ENCODE data around the gene ZRANB1.
"Not testable (repeated sequence)": the region's sequence is repeated elsewhere in the genome, so short reads cannot be mapped to it uniquely, and the experiment has no call there.

The ZRANB1 gene

GRCh38 chr10:124963866-124964720, 22.2 kb downstream of the ZRANB1 start:
- DNase-seq (ENCODE audit: low spot score), result no peak

GRCh38 chr10:124966008-124966407, 24.1 kb downstream of the ZRANB1 start:
- no peak for DNase-seq (ENCODE audit: low spot score)

GRCh38 chr10:124967255-124967654, 25.3 kb downstream of the ZRANB1 start:
- no peak for DNase-seq (ENCODE audit: low spot score)

- no peak for DNase-seq (ENCODE audit: low spot score)
Observed at GRCh38 chr10:124971276-124971675, 29.4 kb downstream of the ZRANB1 start.

- no peak for DNase-seq (ENCODE audit: low spot score)
Observed at GRCh38 chr10:124972637-124973036, 30.7 kb downstream of the ZRANB1 start.

DNA sequence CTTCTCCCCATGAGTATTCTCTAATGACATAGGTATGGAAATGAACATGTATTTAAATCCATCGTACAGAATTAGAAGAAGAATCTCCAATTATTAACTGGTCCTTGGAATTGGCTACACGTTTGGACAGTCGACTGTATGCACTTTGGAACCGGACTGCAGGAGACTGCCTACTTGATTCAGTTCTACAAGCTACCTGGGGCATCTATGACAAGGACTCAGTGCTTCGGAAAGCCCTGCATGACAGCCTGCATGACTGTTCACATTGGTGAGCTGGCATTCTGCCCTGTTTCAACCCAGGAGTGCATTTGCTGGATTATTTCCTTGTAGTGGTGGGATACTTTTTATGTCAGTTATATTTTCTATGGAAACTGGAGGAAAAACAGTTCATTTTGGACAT, 32.2 kb downstream of the ZRANB1 start:
- no peak for DNase-seq (ENCODE audit: low spot score)

GRCh38 chr10:124975977-124976514, 34.1 kb downstream of the ZRANB1 start:
- DNase-seq (ENCODE audit: low spot score), result no peak

- DNase-seq (ENCODE audit: low spot score), result no peak
Observed at GRCh38 chr10:124977161-124977560, 35.2 kb downstream of the ZRANB1 start.

DNA sequence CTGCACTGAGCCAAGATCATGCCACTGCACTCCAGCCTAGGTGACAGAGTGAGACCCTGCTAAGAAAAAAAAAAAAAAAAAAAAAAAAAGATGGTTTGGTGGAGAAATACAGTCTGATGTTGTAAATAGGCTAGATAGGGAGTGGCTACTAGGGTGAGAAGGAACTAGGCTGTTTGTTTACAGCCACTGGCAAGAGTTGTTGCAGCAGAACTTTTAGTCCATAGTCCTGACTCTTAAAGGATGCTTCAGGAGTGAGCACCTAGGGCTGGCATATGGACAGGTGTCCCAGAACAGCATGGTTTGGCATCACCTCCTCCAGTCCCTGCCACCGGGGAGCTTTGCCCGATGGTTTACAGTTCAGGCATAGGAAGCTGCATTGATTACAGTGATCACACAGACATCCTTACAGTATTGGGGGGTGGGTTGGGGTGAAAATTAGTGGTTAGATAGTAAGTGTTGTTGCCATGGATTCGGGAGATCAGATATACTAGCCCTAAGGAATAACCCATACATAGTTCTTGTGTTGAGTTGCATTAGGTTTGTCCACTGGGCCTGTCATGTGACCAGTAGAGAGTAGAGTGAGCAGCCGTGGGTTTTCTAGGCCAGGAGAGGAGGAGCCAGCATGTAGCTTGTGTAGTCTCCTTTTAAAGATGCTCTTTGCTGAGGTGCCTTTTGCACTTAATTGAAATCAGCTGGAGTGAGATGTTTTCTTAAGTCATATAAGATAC, 35.9 kb downstream of the ZRANB1 start:
- DNase-seq (ENCODE audit: low spot score), result no peak

DNA sequence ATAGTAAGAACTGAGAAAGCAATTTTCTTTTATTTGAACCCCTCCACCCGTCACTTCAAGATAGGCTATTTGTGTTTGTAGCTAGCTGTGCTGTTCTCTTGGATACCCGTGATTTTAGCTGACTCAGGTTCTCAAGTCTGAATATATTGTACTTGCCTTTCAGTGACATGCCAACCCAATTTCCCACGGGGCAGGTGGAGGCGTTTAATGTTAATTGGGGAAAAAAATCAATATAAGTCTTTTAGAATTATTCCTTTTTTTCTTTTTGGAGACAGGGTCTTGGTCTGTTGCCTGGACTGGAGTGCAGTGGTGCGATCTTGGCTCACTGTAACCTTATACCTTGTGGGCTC, 36.4 kb downstream of the ZRANB1 start:
- no peak for DNase-seq (ENCODE audit: low spot score)

- DNase-seq (ENCODE audit: low spot score), result no peak
Observed at GRCh38 chr10:124983321-124983720, 41.4 kb downstream of the ZRANB1 start.

GRCh38 chr10:124984376-124984775, 42.5 kb downstream of the ZRANB1 start:
- no peak for DNase-seq (ENCODE audit: low spot score)

- DNase-seq (ENCODE audit: low spot score), result no peak
Observed at GRCh38 chr10:124985162-124985561, 43.2 kb downstream of the ZRANB1 start.

DNA sequence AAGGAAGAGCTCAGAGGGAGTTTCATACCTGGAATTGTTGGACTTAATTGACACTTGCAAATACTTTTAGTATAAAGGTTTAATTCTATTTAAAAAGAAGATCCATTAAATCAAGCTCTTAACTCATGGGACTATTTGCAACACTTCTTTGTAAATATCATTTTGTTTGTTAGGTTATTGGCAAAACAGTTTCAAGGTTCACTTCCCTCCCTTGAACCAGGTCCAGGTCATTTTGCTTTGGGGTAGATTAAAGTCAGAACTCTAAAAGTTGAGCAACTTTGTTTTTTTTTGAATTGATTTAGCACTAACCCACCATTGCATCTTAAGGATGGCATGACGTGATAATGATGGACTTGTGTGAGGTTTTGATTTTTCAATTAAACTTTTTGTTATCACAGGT, 45.9 kb downstream of the ZRANB1 start:
- no peak for DNase-seq (ENCODE audit: low spot score)

GRCh38 chr10:124988753-124989152, 46.8 kb downstream of the ZRANB1 start:
- DNase-seq (ENCODE audit: low spot score), result not testable (repeated sequence)

DNA sequence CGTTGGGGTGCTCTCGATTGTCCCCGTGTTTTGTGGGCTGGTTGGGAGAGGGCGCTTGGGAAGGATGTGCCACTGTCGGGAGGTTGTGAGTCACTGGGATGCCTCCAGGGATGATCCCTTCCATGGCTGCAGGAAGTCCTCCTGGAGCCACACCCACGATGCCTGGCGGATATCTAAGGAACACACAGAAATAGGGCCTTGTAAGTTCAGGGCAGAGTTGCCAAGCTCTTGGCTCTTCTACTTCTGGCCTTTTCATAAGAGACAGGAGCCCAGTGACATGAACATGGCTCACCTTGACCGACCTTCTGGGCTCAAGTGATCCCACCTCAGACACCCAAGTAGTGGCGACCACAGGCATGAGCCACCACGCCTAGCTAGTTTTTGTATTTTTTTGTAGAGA, 47.6 kb downstream of the ZRANB1 start:
- no peak for DNase-seq (ENCODE audit: low spot score)

- no peak for DNase-seq (ENCODE audit: low spot score)
Observed at GRCh38 chr10:124990671-124991625, 49.0 kb downstream of the ZRANB1 start.

DNA sequence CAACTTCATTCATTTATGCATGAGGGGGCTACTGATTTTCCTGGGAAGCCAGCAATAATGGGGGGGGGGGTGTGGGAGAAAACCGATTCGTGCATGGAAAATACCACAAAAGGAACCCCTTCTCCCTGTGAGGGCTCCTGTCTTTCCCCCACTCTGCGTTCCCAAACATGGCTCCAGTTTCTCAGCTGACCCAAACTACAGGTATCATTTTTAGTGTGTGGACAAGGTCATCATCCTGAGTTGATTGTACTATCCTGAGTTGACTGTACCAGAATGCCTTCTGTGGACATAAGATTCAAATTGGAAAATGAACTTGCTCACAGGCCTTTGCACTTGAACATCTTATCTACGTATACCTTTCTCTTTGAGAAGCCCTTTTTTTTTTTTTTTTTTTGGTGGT, 49.9 kb downstream of the ZRANB1 start:
- DNase-seq (ENCODE audit: low spot score), result no peak

GRCh38 chr10:124992462-124993344, 50.8 kb downstream of the ZRANB1 start:
- peak; percentile 19 for DNase-seq (ENCODE audit: low spot score)

GRCh38 chr10:124993345-124993708, 51.4 kb downstream of the ZRANB1 start:
- DNase-seq (ENCODE audit: low spot score), result no peak
